ENCODE results near the gene CSHL1. TPM values are rescaled to one million over a fixed set of nuclear protein-coding genes. Genes with fewer than 3 reads are reported as not detected.

The CSHL1 gene
- not detected for total RNA-seq

- Histone ChIP-seq H3K27ac (no peak within 1 kb of the TSS), H3K9me3 (no peaks in the 10 kb centered on the region), H3K27me3 (no peaks in the 10 kb centered on the region), H3K4me1 (no peaks in the 10 kb centered on the region), H3K4me3 (no peak within 1 kb of the TSS), H3K36me3 (no peaks in the 10 kb centered on the region)
- no peak for TF ChIP-seq CTCF (IDR thresholded peaks at IDR 0.05)
- TF ChIP-seq POLR2A (IDR thresholded peaks at IDR 0.05): no peak
- TF ChIP-seq EP300 (IDR thresholded peaks at IDR 0.05): no peak
- TF ChIP-seq POLR2AphosphoS5 (IDR thresholded peaks at IDR 0.05): no peak
- DNase-seq: no peak
- ATAC-seq (ENCODE audit: low FRiP score in 2 of 2): no peak
- WGBS, 2 donors: 74 to 78% methylated on average over 15 of the region's 15 CpGs
These were observed at the start of gene CSHL1 for GRCh38 chr17:63911041-63911635. TSS of gene CSHL1 (minus strand) at chr17:63911258. CDS start at chr17:63911196, 62 bp downstream.

GRCh38 chr17:63960430-63960829 is 49.4 kb upstream of the CSHL1 start:
- H3K4me1 ChIP-seq: peaks cover 9 to 23% (median 16%) of the 10 kb centered on the region in 4 donors
- WGBS, 2 donors: 84% methylated on average over 7 of the region's 7 CpGs
- H3K4me3 ChIP-seq: no peak overlapping the region
- DNase-seq (no peak), ATAC-seq (ENCODE audit: low FRiP score in 2 of 2) (no peak)
- no peaks in the 10 kb centered on the region for H3K36me3 ChIP-seq
- no peaks in the 10 kb centered on the region for H3K27me3 ChIP-seq
- no peak overlapping the region for H3K27ac ChIP-seq
- TF ChIP-seq CTCF (IDR thresholded peaks at IDR 0.05) (no peak), POLR2AphosphoS5 (IDR thresholded peaks at IDR 0.05) (no peak), POLR2A (IDR thresholded peaks at IDR 0.05) (no peak), EP300 (IDR thresholded peaks at IDR 0.05) (no peak)
- no peaks in the 10 kb centered on the region for H3K9me3 ChIP-seq

- H3K27me3 ChIP-seq: no peaks in the 10 kb centered on the region
- peaks cover 9 to 23% (median 16%) of the 10 kb centered on the region in 4 donors for H3K4me1 ChIP-seq
- H3K4me3 ChIP-seq: no peak overlapping the region
- TF ChIP-seq POLR2A (IDR thresholded peaks at IDR 0.05) (no peak), EP300 (IDR thresholded peaks at IDR 0.05) (no peak)
- no peak for DNase-seq
- ATAC-seq (ENCODE audit: low FRiP score in 2 of 2): no peak
- no peak overlapping the region for H3K27ac ChIP-seq
- no peaks in the 10 kb centered on the region for H3K36me3 ChIP-seq
- 87 to 93% methylated on average over 6 to 9 of the region's 9 CpGs for WGBS, 2 donors
- no peaks in the 10 kb centered on the region for H3K9me3 ChIP-seq
These were observed 48.9 kb upstream of the CSHL1 start for GRCh38 chr17:63960006-63960405.

GRCh38 chr17:63956296-63956920 is 45.4 kb upstream of the CSHL1 start:
- H3K27ac ChIP-seq: no peak overlapping the region
- ATAC-seq (ENCODE audit: low FRiP score in 2 of 2): no peak
- WGBS, 2 donors: 95 to 97% methylated on average over 5 of the region's 5 CpGs

GRCh38 chr17:63955791-63956190 is 44.7 kb upstream of the CSHL1 start:
- H3K4me3 ChIP-seq: no peak overlapping the region
- ATAC-seq (ENCODE audit: low FRiP score in 2 of 2) (no peak), DNase-seq (no peak)
- no peak overlapping the region for H3K27ac ChIP-seq
- TF ChIP-seq POLR2AphosphoS5 (IDR thresholded peaks at IDR 0.05) (no peak), POLR2A (IDR thresholded peaks at IDR 0.05) (no peak), CTCF (IDR thresholded peaks at IDR 0.05) (no peak), EP300 (IDR thresholded peaks at IDR 0.05) (no peak)
- H3K9me3 ChIP-seq: no peaks in the 10 kb centered on the region
- H3K36me3 ChIP-seq: no peaks in the 10 kb centered on the region
- peaks cover 0 to 1% (median under 1%) of the 10 kb centered on the region in 4 donors for H3K4me1 ChIP-seq
- WGBS, 2 donors: 89 to 91% methylated on average over 2 to 4 of the region's 4 CpGs
- H3K27me3 ChIP-seq: no peaks in the 10 kb centered on the region

More at GRCh38 chr17:63956296-63956920, 45.4 kb upstream of the CSHL1 start:
- TF ChIP-seq CTCF (IDR thresholded peaks at IDR 0.05) (no peak), EP300 (IDR thresholded peaks at IDR 0.05) (no peak), POLR2AphosphoS5 (IDR thresholded peaks at IDR 0.05) (no peak), POLR2A (IDR thresholded peaks at IDR 0.05) (no peak)
- no peak for DNase-seq
- Histone ChIP-seq H3K36me3 (no peaks in the 10 kb centered on the region), H3K4me3 (no peak overlapping the region), H3K9me3 (no peaks in the 10 kb centered on the region), H3K4me1 (peaks cover 4 to 8% (median 6%) of the 10 kb centered on the region in 4 donors), H3K27me3 (no peaks in the 10 kb centered on the region)

Data from upper lobe of left lung (tissue), 6 donors.